Pulmonary artery endothelial cell (primary cell): Measurements from ENCODE around the gene MKLN1. TPM values are rescaled to one million over a fixed set of nuclear protein-coding genes. Genes with fewer than 3 reads are reported as not detected.
"Not testable (repeated sequence)": the region's sequence is repeated elsewhere in the genome, so short reads cannot be mapped to it uniquely, and the experiment has no call there.

Experiments
- DNase-seq: peaks from one replicate; pipeline ENCODE4 v3.0.0-alpha.2; 2011; ENCODE audit warnings: low read depth, low spot score
- total RNA-seq: library from RNA; depleted of rRNA; stranded (reverse); fragments of >200 nt; gene quantifications from 2 replicates; pipeline ENCODE4 v1.2.3, GENCODE V29; 2014

MKLN1 gene
- total RNA-seq, 1 donor from 2014 or later = 16.6 TPM

- no peak for DNase-seq
Observed at GRCh38 chr7:131312838-131313237, 14.8 kb upstream of the MKLN1 start.

DNA sequence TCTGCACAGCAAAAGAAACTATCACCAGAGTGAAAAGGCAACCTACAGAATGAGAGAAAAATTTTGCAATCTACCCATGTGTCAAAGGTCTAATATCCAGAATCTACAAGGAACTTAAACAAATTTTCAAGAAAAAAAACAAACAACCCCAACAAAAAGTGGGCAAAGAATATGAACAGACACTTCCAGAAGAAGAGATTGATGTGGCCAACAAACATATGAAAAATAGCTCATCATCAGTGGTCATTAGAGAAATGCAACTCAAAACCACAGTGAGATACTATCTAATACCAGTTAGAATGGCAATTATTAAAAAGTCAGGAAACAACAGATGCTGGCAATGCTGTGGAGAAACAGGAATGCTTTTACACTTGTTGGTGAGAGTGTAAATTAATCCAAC, 7.1 kb upstream of the MKLN1 start:
- DNase-seq = no peak

- no peak for DNase-seq
Observed at GRCh38 chr7:131321656-131322055, 6.0 kb upstream of the MKLN1 start.

DNA sequence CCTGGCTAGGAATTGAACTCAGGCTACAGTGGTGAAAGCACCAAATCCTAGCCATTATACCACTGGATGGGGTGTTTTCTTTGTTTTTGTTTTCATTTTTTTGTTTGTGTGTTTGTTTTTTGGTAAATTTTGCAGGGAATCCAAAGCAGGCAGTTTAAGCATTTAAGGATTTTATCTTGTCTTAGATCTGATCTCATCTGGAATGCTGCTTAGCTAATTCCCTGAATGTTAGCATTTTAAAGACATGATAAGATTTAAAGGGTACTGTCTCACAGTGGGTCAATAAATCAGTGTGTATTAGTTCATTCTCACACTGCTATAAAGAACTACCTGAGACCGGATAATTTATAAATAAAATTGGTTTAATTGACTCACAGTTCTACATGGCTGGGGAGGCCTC, 5.6 kb upstream of the MKLN1 start:
- DNase-seq = no peak

- DNase-seq = no peak
Observed at GRCh38 chr7:131322861-131323260, 4.8 kb upstream of the MKLN1 start.

DNA sequence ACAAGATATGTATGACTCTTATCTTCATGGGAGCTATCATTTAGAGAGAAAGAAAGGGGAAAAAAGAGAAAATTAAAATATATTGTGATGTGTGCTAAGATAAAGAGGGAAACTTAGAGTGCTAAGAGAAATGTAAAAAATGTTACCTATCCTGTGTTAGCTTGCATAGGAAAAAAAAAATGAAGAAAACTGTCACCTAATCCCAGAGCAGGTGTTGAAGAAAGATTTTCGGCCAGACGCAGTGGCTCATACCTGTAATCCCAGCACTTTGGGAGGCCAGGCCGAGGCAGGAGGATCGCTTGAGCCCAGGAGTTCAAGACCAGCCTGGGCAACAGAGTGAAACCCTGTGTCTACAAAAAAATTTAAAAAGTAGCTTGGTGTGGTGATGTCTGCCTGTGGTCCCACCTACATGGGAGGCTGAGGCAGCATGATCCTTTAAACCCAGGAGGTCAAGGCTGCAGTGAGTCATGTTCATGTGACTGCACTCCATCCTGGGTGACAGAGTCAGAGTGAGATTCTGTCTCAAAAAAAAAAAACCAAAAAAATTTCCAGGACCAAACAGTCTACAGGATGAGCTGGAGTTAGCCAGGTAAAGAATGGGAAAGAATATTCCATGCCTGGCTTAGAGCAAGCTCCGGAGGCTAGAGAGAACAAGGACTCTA, 2.4 kb upstream of the MKLN1 start:
- DNase-seq = no peak

DNA sequence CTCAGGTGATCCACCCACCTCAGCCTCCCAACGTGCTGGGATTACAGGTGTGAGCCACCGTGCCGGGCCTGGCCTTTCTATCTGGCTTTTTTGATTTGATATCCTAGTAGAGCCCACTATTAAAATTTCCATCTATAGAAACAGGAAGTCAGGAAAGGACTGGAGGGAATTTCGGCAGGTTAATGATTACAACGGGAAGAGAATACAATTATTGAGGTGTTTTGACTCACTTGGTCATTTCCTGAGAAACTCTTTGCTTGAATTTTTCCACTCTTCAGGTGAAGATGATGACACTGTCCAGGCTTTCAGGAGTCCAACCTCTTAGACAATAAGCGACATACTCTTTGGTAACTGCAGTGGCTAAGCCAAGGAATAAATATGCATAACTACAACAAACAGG, 1.1 kb upstream of the MKLN1 start:
- DNase-seq = no peak

DNA sequence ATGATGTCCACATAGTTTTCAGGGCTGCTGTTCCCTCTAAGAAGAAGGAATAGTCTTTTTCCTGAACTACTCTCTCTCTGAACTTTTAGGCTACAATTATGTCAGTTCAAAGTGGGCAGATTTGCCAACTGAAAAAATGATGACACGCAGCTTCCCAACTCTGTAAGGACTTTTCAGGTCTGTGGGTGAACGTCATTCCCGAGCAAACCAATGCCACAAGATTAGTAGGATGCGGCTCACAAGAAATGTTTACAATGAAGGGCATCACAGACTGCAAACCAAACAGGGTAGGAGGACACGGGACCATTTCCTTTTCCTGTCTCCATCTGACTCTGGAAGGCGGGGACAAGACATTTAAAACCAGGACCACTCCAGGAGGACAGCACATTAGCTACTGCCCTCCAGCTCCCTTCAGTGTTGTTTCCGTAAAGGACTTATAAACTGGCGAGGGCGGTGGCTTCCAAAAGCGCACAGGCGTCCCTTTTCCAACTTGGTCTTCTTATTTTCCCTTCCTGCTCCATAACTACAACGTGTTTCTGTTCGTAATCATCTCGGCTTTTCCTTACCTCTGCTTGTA, 539 bp upstream of the MKLN1 start:
- peak; percentile 7 for DNase-seq

DNA sequence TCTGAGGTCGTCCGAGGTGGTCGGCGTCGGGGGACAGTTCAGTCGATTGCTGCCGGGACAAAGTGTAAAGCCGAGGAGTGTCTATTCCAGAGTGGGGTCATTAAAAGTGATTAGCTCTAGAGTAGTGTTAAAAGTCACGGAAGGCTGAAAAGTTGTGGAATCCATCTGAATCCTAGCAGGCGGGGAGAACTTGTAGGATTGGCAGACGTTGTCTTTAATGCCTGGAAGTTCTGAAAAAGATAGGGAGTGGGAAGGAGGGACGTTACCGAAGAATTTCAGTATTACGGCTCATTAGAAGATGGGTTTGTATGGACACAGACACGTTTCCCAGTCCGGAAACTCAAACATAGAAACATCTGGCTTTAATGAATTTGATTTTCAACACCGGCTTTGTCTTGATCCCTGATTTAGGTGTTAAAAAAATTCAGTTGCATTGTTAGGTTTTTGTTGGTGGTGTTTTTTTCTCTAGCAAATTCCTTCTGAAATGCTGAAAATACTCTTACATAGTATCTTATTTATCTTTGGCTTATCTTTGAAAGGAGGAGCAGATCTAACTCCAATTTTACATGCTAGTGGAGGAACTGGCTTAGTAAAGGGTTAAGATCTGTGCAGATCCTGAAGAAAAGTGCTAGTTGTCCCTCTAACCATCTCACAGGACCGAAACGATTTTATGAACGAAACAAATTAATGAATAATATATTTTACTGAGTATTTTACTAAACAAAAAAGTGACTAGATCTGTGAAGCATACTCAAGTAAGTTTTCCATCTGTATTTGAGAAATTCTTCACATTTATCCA, 900 bp downstream of the MKLN1 start:
- no peak for DNase-seq

DNA sequence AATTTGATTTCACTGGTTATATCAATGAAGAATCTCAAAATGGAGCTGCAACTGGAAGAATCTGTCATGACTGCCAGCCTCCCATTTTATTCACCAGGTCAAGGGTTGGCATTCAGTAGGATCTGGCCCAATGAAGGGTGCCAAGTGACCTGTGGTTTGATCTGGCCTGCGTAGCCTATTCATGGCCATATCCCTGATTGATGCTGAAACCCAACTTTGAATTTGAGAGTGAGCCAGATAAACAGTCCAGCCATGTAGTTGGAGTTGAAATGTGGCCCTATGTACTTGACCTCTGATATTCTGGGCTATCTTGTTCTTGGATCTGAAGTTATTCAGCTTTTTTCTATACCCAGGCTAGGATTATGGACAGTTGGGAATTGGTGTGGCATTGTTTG, 1.5 kb downstream of the MKLN1 start:
- no peak for DNase-seq

DNA sequence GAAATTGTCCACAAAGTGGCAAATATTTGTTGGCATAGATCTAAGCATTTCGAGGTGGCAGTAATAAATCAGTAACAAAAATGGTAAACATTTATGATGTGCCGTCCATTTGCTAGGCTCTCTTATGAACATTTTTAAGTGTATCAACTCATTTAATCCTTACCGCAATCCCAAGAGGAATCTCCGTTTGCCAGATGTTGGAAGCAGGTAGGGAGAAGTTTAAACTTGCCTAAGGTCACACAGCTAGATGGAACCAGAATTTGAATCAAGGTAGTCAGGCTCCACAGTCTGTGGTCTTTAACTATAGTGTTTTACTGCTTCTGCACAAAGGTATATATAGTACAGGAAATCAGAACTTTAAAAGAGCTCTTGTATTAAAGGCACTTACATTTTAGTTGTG, 2.6 kb downstream of the MKLN1 start:
- DNase-seq = no peak

GRCh38 chr7:131331806-131332205, 4.1 kb downstream of the MKLN1 start:
- DNase-seq = no peak

GRCh38 chr7:131332729-131333128, 5.1 kb downstream of the MKLN1 start:
- not testable (repeated sequence) for DNase-seq

- DNase-seq = no peak
Observed at GRCh38 chr7:131335639-131336381, 8.1 kb downstream of the MKLN1 start.

GRCh38 chr7:131336956-131337355, 9.3 kb downstream of the MKLN1 start:
- DNase-seq = no peak

DNA sequence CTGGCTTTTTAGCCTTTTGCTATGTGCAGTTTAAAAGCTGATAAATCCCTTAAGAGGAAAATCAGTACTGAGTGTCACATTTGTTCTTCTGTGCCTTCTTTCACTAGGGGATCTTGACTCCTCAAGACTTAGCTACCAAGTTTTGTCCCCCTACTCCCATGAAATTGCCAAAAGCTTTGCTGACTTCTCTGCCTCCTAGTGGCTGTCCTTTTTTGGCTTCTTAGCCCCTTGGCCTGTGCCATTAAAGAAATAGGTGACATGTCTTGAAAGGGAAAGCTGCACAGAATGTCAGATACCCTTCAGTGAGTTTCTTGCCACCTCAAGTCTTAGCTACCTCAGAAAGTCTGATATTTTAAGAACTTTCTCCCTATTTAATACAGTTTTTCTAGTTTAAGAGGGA, 10.5 kb downstream of the MKLN1 start:
- DNase-seq = no peak

DNA sequence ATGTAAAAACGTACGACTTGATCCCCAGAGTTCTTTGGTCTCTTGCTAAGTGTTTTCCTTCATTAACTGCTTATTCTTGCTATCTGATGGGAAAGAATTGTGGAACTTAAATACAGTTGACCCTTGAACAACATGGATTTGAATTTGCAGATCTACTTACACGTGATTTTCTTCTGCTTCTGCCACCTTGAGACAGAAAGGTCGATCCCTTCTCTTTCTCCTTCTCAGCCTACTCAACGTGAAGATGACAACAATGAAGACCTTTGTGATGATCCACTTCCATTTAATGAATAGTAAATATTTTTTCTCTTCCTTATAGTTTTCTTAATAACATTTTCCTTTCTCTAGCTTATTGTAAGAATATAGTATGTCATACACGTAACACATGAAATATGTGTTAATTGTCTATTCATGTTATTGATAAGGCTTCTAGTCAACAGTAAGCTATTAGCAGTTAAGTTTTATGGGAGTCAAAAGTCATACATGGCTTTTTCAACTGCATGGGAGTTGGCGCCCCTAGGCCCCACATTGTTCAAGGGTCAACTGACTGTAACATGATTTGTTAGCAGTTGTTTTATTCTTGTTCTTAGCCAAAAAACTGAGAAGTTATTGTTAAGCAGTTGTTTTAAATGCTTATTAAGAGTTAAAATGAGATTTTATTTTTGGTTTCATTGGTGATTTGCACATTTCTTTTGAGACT, 11.2 kb downstream of the MKLN1 start:
- DNase-seq = no peak

- no peak for DNase-seq
Observed at GRCh38 chr7:131341690-131342089, 14.0 kb downstream of the MKLN1 start.

- no peak for DNase-seq
Observed at GRCh38 chr7:131342864-131343442, 15.3 kb downstream of the MKLN1 start.

DNA sequence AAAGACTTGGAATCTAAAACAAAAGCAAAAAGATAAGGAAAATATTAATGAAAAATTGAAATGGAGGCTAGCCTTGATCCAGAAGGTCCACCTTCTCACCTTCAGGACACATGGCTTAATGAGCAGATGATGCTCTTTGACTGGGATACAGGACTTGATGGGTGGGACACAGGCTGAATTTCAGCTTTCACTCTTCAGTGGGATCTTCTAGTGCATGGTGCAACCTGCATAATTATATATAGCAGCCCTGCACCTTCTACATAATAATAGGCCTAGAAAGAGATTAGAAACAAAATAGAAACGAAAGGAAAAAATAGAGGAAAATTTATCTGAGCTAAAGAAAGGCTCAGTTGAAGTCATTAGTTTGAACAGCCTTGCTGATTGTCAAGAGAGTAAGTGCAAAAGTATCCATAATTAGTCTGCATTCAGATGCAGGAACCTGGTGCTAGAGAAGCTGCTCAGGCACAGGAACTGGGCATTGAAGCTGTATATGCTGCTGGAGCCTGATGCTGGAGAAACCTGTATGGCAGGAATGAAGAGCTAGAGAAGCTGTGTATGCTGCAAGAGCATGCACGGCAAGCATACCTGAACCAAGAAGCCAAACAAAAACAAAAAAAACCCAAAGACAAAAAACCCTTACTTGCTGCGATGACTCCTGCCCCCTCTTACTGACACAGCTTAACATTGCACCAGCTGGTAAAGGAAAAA, 19.4 kb downstream of the MKLN1 start:
- no peak for DNase-seq
